A549 (cell line): ENCODE data around the gene BCL2. TPM values are rescaled to one million over a fixed set of nuclear protein-coding genes. Genes with fewer than 3 reads are reported as not detected.

ENCODE experiments used
- ATAC-seq, 2 experiments: fragments of 200-7000 bp in 1 of 2; fragments of >200 bp in 1 of 2; cut with Nextera tagmentation in 1 of 2; cut with Tn5 transposase in 1 of 2; 3 replicates each; pipeline versions ENCODE4 v1.8.0 to v1.9.1; 2018 to 2020; ENCODE audit warnings: mild to moderate bottlenecking in 1 of 2, moderate library complexity in 1 of 2
- CTCF ChIA-PET: fragments of 300-600 bp; sonication (Branson Sonifier 250); formaldehyde crosslinking; extraction: SDS; loops from one replicate; lab custom pipeline; 2021; ENCODE audit warnings: antibody characterized with exemption, inconsistent platforms; lab: Yijun Ruan, JAX
- POLR2A ChIA-PET: fragments of 350-600 bp; formaldehyde crosslinking; extraction: SDS; loops from one replicate; lab custom pipeline; 2021; ENCODE audit warnings: antibody characterized with exemption, inconsistent platforms; lab: Yijun Ruan, JAX
- DNase-seq, 2 experiments: peaks; one replicate each; pipeline versions ENCODE4 v3.0.0 to v3.0.0-alpha.2; 2011 to 2016; ENCODE audit warnings: low read depth in 1 of 2, low spot score in 1 of 2
- FAIRE-seq: peaks from 2 replicates; lab custom pipeline; 2011; peaks lifted over from hg19 to GRCh38; lab: Jason Lieb, UNC
- H3K27ac ChIP-seq, 2 experiments: fragments of >200 bp; sonication (Bioruptor Twin); formaldehyde crosslinking; 3 replicates each; pipeline ENCODE4 v1.5.1; 2016 to 2017
- H3K4me1 ChIP-seq: fragments of >200 bp; sonication (Bioruptor Twin); formaldehyde crosslinking; 3 replicates; pipeline ENCODE4 v1.6.1; 2016
- H3K4me2 ChIP-seq: fragments of >200 bp; sonication (Bioruptor Twin); formaldehyde crosslinking; 3 replicates; pipeline ENCODE4 v1.6.1; 2016
- H3K4me3 ChIP-seq: fragments of >200 bp; sonication (Bioruptor Twin); formaldehyde crosslinking; 3 replicates; pipeline ENCODE4 v1.5.1; 2016
- H3K9me3 ChIP-seq: fragments of >200 bp; sonication (Bioruptor Twin); formaldehyde crosslinking; 3 replicates; pipeline ENCODE4 v1.6.1; 2016
- CHD2 ChIP-seq: fragments of 150-350 bp; IDR thresholded peaks from 2 replicates; pipeline ENCODE4 v1.6.1; 2014; ENCODE audit warnings: low read length; ENCODE audit not compliant: partially characterized antibody
- CTCF ChIP-seq: fragments of >200 bp; sonication (Bioruptor Twin); formaldehyde crosslinking; IDR thresholded peaks from 3 replicates; pipeline ENCODE4 v1.5.1; 2016
- HES2 ChIP-seq: fragments of >200 bp; sonication (Bioruptor Twin); formaldehyde crosslinking; IDR thresholded peaks from 2 replicates; pipeline ENCODE4 v1.6.1; 2016
- HMGXB4 ChIP-seq: fragments of 250-450 bp; sonication (Bioruptor Pico); IDR thresholded peaks from 2 replicates; pipeline ENCODE4 v1.5.0; 2021; ENCODE audit warnings: mild to moderate bottlenecking, moderate library complexity, borderline replicate concordance
- JUN ChIP-seq, 2 experiments: fragments of >200 bp; sonication (Bioruptor Twin); formaldehyde crosslinking; IDR thresholded peaks; 2 replicates in 1 of 2; 3 replicates in 1 of 2; pipeline ENCODE4 v1.6.1; 2016 to 2017
- MAX ChIP-seq: IDR thresholded peaks from 2 replicates; pipeline ENCODE4 v1.6.1; 2012
- MYC ChIP-seq: IDR thresholded peaks from 2 replicates; pipeline ENCODE4 v1.6.1; 2012; ENCODE audit warnings: mild to moderate bottlenecking, inconsistent platforms, low read length, improper control_type of control experiment, borderline replicate concordance
- PBX3 ChIP-seq: IDR thresholded peaks from 2 replicates; pipeline ENCODE4 v1.6.1; 2012
- PHF8 ChIP-seq: fragments of 200-600 bp; sonication (generic); IDR thresholded peaks from 2 replicates; pipeline ENCODE4 v1.6.1; 2016; ENCODE audit warnings: low read depth, mild to moderate bottlenecking, antibody characterized with exemption, moderate library complexity, borderline replicate concordance
- POLR2A ChIP-seq: IDR thresholded peaks from 2 replicates; pipeline ENCODE4 v1.6.1; 2012; ENCODE audit warnings: mild to moderate bottlenecking, low read length
- REST ChIP-seq: fragments of 200-600 bp; sonication (generic); IDR thresholded peaks from 2 replicates; pipeline ENCODE4 v1.6.1; 2016; ENCODE audit warnings: antibody characterized with exemption, mild to moderate bottlenecking, moderate library complexity
- RNF2 ChIP-seq: fragments of 200-600 bp; sonication (generic); IDR thresholded peaks from 2 replicates; pipeline ENCODE4 v1.6.1; 2016; ENCODE audit warnings: low read depth, mild to moderate bottlenecking, antibody characterized with exemption, moderate library complexity, borderline replicate concordance
- SREBF2 ChIP-seq: fragments of 450-650 bp; IDR thresholded peaks from 2 replicates; pipeline ENCODE4 v1.6.1; 2014; ENCODE audit warnings: mild to moderate bottlenecking, moderate library complexity
- ZSCAN20 ChIP-seq: fragments of 250-450 bp; sonication (Bioruptor Pico); IDR thresholded peaks from 2 replicates; pipeline ENCODE4 v1.8.0; 2022; ENCODE audit warnings: mild to moderate bottlenecking, moderate library complexity
- WGBS: methylation state at CpG from one replicate; pipeline ENCODE4 v1.1.6; 2017; ENCODE audit errors: missing lambda C conversion rate; 5-methylcytosine and 5-hydroxymethylcytosine counted together
- polyA plus RNA-seq, 4 experiments: library from polyadenylated mRNA; depleted of rRNA in 3 of 4; stranded (reverse); fragments of >200 nt; fragmentation: RNase III in 1 of 4; extraction: RNeasy Plus Mini Kit Qiagen cat#74134 plus additional on column Dnase treatment in 1 of 4; gene quantifications; 2 replicates in 3 of 4; 3 replicates in 1 of 4; pipeline ENCODE4 v1.2.3, GENCODE V29; 2011 to 2017

Gene BCL2
- polyA plus RNA-seq, 2 of the 4 experiments (the other 2 are of a cell fraction), result 0.50 to 0.61 TPM

- TF ChIP-seq REST (no peak), SREBF2 (no peak), MAX (no peak), RNF2 (no peak), PHF8 (no peak), MYC (no peak)
These were observed 6.7 kb downstream of the BCL2 start (continued) for GRCh38 chr18:63312737-63313395.

- no peak for TF ChIP-seq CHD2
- no peak for TF ChIP-seq CTCF
- no peak for TF ChIP-seq ZSCAN20 (CRISPR knock-in tag)
- no peak for TF ChIP-seq POLR2A
- H3K4me3 ChIP-seq, result no peak overlapping the region
- CTCF ChIA-PET, result interaction anchor here (0.7 to 1.1 kb wide), 3 partner anchors 11 to 295 kb away, joined by 3 to 4 read pairs (median 3); no protein-coding TSS in a partner anchor
These were observed 7.6 kb downstream of the BCL2 start for GRCh38 chr18:63312019-63312409.

GRCh38 chr18:63311118-63312018, 8.2 kb downstream of the BCL2 start:
- Histone ChIP-seq H3K27ac (no peak overlapping the region), H3K9me3 (no peaks in the 10 kb centered on the region), H3K4me2 (0 out of 3 replicates have a peak overlapping the region, but pooled peaks have one; percentile 14), H3K4me3 (no peak overlapping the region), H3K4me1 (no peaks in the 10 kb centered on the region)
- CTCF ChIA-PET, result interaction anchor here (0.7 kb wide), 2 partner anchors 289 to 295 kb away, joined by 3 to 4 read pairs; no protein-coding TSS in a partner anchor
- TF ChIP-seq PBX3 (no peak), JUN (IDR thresholded peaks at IDR 0.05) (no peak), HES2 (no peak), HMGXB4 (CRISPR knock-in tag) (no peak), PHF8 (no peak)
- FAIRE-seq, result no peak
- no peak for ATAC-seq
- no peak for DNase-seq
- POLR2A ChIA-PET, result no interaction called here
- WGBS, result 39% methylated on average over 8 of the region's 8 CpGs

More at GRCh38 chr18:63312019-63312409, 7.6 kb downstream of the BCL2 start:
- 74% methylated on average over 3 of the region's 3 CpGs for WGBS
- POLR2A ChIA-PET, result no interaction called here
- no peak overlapping the region for H3K27ac ChIP-seq
- no peak overlapping the region for H3K4me2 ChIP-seq
- no peak for FAIRE-seq
- no peaks in the 10 kb centered on the region for H3K4me1 ChIP-seq
- no peak for ATAC-seq
- no peaks in the 10 kb centered on the region for H3K9me3 ChIP-seq
- DNase-seq, result no peak
